Liver (tissue), 9 donors: Measurements from ENCODE around the gene JAZF1. TPM values are rescaled to one million over a fixed set of nuclear protein-coding genes. Genes with fewer than 3 reads are reported as not detected.

Source experiments
- DNase-seq: peaks from one replicate; pipeline ENCODE4 v3.0.0-alpha.2; 2017; ENCODE audit warnings: low spot score
- H3K27ac ChIP-seq, 2 donors: one replicate each; pipeline ENCODE4 v1.7.0; 2013; ENCODE audit warnings: inconsistent platforms in 2 of 2, low read length in 2 of 2, control low read depth in 1 of 2, low read depth in 1 of 2, mild to moderate bottlenecking in 1 of 2
- H3K27me3 ChIP-seq, 4 donors: one replicate each; pipeline versions ENCODE4 v1.6.1 to v1.7.0; 2013; ENCODE audit warnings: low read length in 3 of 4, inconsistent platforms in 1 of 4, mild to moderate bottlenecking in 1 of 4, moderate library complexity in 1 of 4; ENCODE audit not compliant: control insufficient read depth in 4 of 4, insufficient read depth in 4 of 4
- H3K36me3 ChIP-seq, 4 donors: one replicate each; pipeline versions ENCODE4 v1.6.1 to v1.7.0; 2013; ENCODE audit warnings: low read length in 3 of 4, mild to moderate bottlenecking in 3 of 4, low read depth in 1 of 4, moderate library complexity in 1 of 4; ENCODE audit not compliant: control insufficient read depth in 4 of 4, insufficient read depth in 3 of 4
- H3K4me1 ChIP-seq, 4 donors: one replicate each; pipeline versions ENCODE4 v1.6.1 to v1.7.0; 2013; ENCODE audit warnings: low read length in 3 of 4, mild to moderate bottlenecking in 3 of 4, moderate library complexity in 1 of 4; ENCODE audit not compliant: control insufficient read depth in 4 of 4, insufficient read depth in 4 of 4
- H3K4me3 ChIP-seq, 3 donors: one replicate each; pipeline versions ENCODE4 v1.6.1 to v1.7.0; 2013; ENCODE audit warnings: low read length in 3 of 3, control low read depth in 1 of 3, low read depth in 1 of 3, mild to moderate bottlenecking in 1 of 3
- H3K9ac ChIP-seq, 2 donors: one replicate each; pipeline ENCODE4 v1.7.0; 2013; ENCODE audit warnings: low read length in 2 of 2, mild to moderate bottlenecking in 2 of 2, moderate library complexity in 2 of 2, control low read depth in 1 of 2, low read depth in 1 of 2
- H3K9me3 ChIP-seq, 4 donors: one replicate each; pipeline versions ENCODE4 v1.6.1 to v1.7.0; 2013; ENCODE audit warnings: low read length in 3 of 4; ENCODE audit not compliant: control insufficient read depth in 4 of 4
- EGR1 ChIP-seq, 2 donors: IDR thresholded peaks; 2 replicates each; pipeline ENCODE4 v1.6.1; 2016 to 2018; ENCODE audit warnings: antibody characterized with exemption in 2 of 2, low read depth in 2 of 2
- FOXA1 ChIP-seq: IDR thresholded peaks from 2 replicates; pipeline ENCODE4 v1.6.1; 2016; ENCODE audit warnings: antibody characterized with exemption
- FOXA2 ChIP-seq: IDR thresholded peaks from 2 replicates; pipeline ENCODE4 v1.6.1; 2016; ENCODE audit warnings: antibody characterized with exemption
- GABPA ChIP-seq, 2 donors: IDR thresholded peaks in 1 of 2; conservative IDR thresholded peaks in 1 of 2; 2 replicates each; pipeline ENCODE4 v1.6.1; 2016; ENCODE audit warnings: antibody characterized with exemption in 2 of 2, mild to moderate bottlenecking in 1 of 2, moderate library complexity in 1 of 2
- HNF4A ChIP-seq, 2 donors: conservative IDR thresholded peaks; 2 replicates each; pipeline ENCODE4 v1.6.1; 2016; ENCODE audit warnings: antibody characterized with exemption in 2 of 2, mild to moderate bottlenecking in 2 of 2
- HNF4G ChIP-seq: IDR thresholded peaks from 2 replicates; pipeline ENCODE4 v1.6.1; 2016; ENCODE audit warnings: antibody characterized with exemption
- JUND ChIP-seq, 2 donors: IDR thresholded peaks; 2 replicates each; pipeline ENCODE4 v1.6.1; 2016; ENCODE audit warnings: antibody characterized with exemption in 2 of 2
- NR2F2 ChIP-seq: IDR thresholded peaks from 2 replicates; pipeline ENCODE4 v1.6.1; 2016; ENCODE audit warnings: antibody characterized with exemption
- RAD21 ChIP-seq, 2 donors: IDR thresholded peaks; 2 replicates each; pipeline ENCODE4 v1.6.1; 2016; ENCODE audit warnings: antibody characterized with exemption in 2 of 2, mild to moderate bottlenecking in 2 of 2
- RXRA ChIP-seq, 2 donors: IDR thresholded peaks; 2 replicates each; pipeline ENCODE4 v1.6.1; 2017 to 2018; ENCODE audit warnings: antibody characterized with exemption in 2 of 2, mild to moderate bottlenecking in 1 of 2
- SP1 ChIP-seq: IDR thresholded peaks from 2 replicates; pipeline ENCODE4 v1.6.1; 2018; ENCODE audit warnings: antibody characterized with exemption, mild to moderate bottlenecking
- TAF1 ChIP-seq: conservative IDR thresholded peaks from 2 replicates; pipeline ENCODE4 v1.6.1; 2016; ENCODE audit warnings: antibody characterized with exemption, mild to moderate bottlenecking
- YY1 ChIP-seq: IDR thresholded peaks from 2 replicates; pipeline ENCODE4 v1.6.1; 2016; ENCODE audit warnings: antibody characterized with exemption, mild to moderate bottlenecking
- WGBS: extraction: QIAGEN DNeasy Blood & Tissue Kit; methylation state at CpG from one replicate; pipeline ENCODE4 v1.1.7; 2013; 5-methylcytosine and 5-hydroxymethylcytosine counted together
- polyA plus RNA-seq, 2 donors: library from polyadenylated mRNA; stranded (reverse) in 1 of 2; unstranded in 1 of 2; fragments of 200-250 nt in 1 of 2; fragments of >200 nt in 1 of 2; fragmentation: Nextera tagmentation in 1 of 2; extraction: Ambion mirVana in 1 of 2; gene quantifications; one replicate each; pipeline versions ENCODE4 v1.2.1 to v1.2.3, GENCODE V29; 2013 to 2015
- total RNA-seq, 2 donors: library from RNA; depleted of rRNA; stranded (reverse); fragments of >200 nt; gene quantifications; one replicate each; pipeline ENCODE4 v1.2.3, GENCODE V29; 2014
- TF ChIP-seq, protein P1 (sequence below): fragments of 150-350 bp; IDR thresholded peaks from 2 replicates; pipeline ENCODE4 v1.5.1; 2017; ENCODE audit warnings: improper control_type of control experiment, low read depth, low read length; ENCODE audit not compliant: missing input control
- TF ChIP-seq, protein P2 (sequence below): IDR thresholded peaks from 2 replicates; pipeline ENCODE4 v1.6.1; 2016; ENCODE audit warnings: antibody characterized with exemption
- TF ChIP-seq, protein P3 (sequence below): IDR thresholded peaks from 2 replicates; pipeline ENCODE4 v1.6.1; 2016; ENCODE audit warnings: antibody characterized with exemption
- TF ChIP-seq, protein P4 (sequence below): IDR thresholded peaks from 2 replicates; pipeline ENCODE4 v1.6.1; 2016; ENCODE audit warnings: antibody characterized with exemption, mild to moderate bottlenecking
- TF ChIP-seq, protein P5 (sequence below): IDR thresholded peaks from 2 replicates; pipeline ENCODE4 v1.6.1; 2016; ENCODE audit warnings: antibody characterized with exemption
- donor health status: healthy.
- donor health status: healthy.
- donor health status: healthy.
- donor health status: healthy.
- donor health status: healthy.

JAZF1 gene
- total and polyA plus RNA-seq, 4 donors = 2.7 to 17.8 (median 4.0) TPM

DNA sequence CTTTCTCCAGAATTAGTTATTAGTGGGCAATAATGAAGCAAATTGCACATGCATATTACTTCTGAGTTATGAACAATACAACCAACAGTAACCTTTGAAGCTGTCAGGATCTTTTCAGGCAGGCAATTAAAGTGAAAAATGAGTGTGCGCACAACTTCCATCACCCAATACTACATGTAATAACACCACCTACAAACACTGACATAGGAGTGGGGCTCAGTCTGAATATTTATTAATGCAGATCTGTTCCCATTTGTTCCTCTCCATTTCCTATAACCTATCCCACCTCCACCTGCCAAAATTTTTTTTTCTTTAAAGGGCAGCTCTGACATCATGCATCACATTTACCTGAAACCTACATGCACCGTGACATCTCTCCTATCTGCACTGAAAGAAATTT, 177.2 kb downstream of the JAZF1 start:
- TF ChIP-seq HNF4G (no peak), FOXA1 (no peak), YY1 (no peak), NR2F2 (no peak), GABPA (IDR thresholded peaks at IDR 0.05 in 1 of 2, conservative IDR thresholded peaks at IDR 0.05 in 1 of 2) (no peak), FOXA2 (no peak)
- 96% methylated on average over 2 of the region's 2 CpGs for WGBS
- H3K9me3 ChIP-seq = no peaks in the 10 kb centered on the region
- H3K4me3 ChIP-seq = no peak overlapping the region
- peaks cover 0 to 8% (median 8%) of the 10 kb centered on the region in 4 donors for H3K4me1 ChIP-seq
- no peaks in the 10 kb centered on the region for H3K36me3 ChIP-seq
- no peak overlapping the region for H3K9ac ChIP-seq
- DNase-seq = no peak
- H3K27ac ChIP-seq = no peak overlapping the region
- no peaks in the 10 kb centered on the region for H3K27me3 ChIP-seq

DNA sequence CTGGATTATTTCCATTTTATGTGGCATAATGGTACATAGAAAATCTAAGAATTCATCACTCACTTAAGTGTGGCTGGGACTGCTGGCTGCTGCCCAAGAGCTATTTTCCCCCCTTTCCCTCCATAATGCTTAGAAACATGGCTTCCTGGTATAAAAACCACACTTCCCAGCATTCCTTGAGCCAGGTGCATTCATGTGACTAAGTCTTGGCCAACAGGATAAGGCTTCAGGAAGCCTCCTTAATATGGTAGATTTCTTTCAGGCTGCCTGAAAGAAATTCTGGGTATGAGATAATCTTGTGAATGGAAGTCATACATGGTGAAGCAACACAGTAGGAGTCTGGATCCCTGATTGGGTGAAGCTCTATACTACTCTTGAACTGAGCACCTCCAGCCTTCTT, 178.0 kb downstream of the JAZF1 start:
- DNase-seq = no peak
- TF ChIP-seq GABPA (IDR thresholded peaks at IDR 0.05 in 1 of 2, conservative IDR thresholded peaks at IDR 0.05 in 1 of 2) (no peak), EGR1 (IDR thresholded peaks at IDR 0.05; ENCODE audit: low read depth in 2 of 2) (no peak), NR2F2 (no peak), RAD21 (IDR thresholded peaks at IDR 0.05) (no peak), RXRA (IDR thresholded peaks at IDR 0.05) (no peak), YY1 (no peak), FOXA1 (no peak), FOXA2 (no peak), HNF4G (no peak), JUND (IDR thresholded peaks at IDR 0.05) (no peak), TAF1 (no peak), HNF4A (conservative IDR thresholded peaks at IDR 0.05) (no peak), SP1 (no peak)
- TF ChIP-seq, protein P1, sequence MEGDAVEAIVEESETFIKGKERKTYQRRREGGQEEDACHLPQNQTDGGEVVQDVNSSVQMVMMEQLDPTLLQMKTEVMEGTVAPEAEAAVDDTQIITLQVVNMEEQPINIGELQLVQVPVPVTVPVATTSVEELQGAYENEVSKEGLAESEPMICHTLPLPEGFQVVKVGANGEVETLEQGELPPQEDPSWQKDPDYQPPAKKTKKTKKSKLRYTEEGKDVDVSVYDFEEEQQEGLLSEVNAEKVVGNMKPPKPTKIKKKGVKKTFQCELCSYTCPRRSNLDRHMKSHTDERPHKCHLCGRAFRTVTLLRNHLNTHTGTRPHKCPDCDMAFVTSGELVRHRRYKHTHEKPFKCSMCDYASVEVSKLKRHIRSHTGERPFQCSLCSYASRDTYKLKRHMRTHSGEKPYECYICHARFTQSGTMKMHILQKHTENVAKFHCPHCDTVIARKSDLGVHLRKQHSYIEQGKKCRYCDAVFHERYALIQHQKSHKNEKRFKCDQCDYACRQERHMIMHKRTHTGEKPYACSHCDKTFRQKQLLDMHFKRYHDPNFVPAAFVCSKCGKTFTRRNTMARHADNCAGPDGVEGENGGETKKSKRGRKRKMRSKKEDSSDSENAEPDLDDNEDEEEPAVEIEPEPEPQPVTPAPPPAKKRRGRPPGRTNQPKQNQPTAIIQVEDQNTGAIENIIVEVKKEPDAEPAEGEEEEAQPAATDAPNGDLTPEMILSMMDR = no peak
- TF ChIP-seq, protein P2, sequence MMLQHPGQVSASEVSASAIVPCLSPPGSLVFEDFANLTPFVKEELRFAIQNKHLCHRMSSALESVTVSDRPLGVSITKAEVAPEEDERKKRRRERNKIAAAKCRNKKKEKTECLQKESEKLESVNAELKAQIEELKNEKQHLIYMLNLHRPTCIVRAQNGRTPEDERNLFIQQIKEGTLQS = no peak
- TF ChIP-seq, protein P3, sequence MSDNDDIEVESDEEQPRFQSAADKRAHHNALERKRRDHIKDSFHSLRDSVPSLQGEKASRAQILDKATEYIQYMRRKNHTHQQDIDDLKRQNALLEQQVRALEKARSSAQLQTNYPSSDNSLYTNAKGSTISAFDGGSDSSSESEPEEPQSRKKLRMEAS = no peak
- TF ChIP-seq, protein P4, sequence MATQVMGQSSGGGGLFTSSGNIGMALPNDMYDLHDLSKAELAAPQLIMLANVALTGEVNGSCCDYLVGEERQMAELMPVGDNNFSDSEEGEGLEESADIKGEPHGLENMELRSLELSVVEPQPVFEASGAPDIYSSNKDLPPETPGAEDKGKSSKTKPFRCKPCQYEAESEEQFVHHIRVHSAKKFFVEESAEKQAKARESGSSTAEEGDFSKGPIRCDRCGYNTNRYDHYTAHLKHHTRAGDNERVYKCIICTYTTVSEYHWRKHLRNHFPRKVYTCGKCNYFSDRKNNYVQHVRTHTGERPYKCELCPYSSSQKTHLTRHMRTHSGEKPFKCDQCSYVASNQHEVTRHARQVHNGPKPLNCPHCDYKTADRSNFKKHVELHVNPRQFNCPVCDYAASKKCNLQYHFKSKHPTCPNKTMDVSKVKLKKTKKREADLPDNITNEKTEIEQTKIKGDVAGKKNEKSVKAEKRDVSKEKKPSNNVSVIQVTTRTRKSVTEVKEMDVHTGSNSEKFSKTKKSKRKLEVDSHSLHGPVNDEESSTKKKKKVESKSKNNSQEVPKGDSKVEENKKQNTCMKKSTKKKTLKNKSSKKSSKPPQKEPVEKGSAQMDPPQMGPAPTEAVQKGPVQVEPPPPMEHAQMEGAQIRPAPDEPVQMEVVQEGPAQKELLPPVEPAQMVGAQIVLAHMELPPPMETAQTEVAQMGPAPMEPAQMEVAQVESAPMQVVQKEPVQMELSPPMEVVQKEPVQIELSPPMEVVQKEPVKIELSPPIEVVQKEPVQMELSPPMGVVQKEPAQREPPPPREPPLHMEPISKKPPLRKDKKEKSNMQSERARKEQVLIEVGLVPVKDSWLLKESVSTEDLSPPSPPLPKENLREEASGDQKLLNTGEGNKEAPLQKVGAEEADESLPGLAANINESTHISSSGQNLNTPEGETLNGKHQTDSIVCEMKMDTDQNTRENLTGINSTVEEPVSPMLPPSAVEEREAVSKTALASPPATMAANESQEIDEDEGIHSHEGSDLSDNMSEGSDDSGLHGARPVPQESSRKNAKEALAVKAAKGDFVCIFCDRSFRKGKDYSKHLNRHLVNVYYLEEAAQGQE = no peak
- TF ChIP-seq, protein P5, sequence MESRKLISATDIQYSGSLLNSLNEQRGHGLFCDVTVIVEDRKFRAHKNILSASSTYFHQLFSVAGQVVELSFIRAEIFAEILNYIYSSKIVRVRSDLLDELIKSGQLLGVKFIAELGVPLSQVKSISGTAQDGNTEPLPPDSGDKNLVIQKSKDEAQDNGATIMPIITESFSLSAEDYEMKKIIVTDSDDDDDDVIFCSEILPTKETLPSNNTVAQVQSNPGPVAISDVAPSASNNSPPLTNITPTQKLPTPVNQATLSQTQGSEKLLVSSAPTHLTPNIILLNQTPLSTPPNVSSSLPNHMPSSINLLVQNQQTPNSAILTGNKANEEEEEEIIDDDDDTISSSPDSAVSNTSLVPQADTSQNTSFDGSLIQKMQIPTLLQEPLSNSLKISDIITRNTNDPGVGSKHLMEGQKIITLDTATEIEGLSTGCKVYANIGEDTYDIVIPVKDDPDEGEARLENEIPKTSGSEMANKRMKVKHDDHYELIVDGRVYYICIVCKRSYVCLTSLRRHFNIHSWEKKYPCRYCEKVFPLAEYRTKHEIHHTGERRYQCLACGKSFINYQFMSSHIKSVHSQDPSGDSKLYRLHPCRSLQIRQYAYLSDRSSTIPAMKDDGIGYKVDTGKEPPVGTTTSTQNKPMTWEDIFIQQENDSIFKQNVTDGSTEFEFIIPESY = no peak
- peaks cover 0 to 8% (median 8%) of the 10 kb centered on the region in 4 donors for H3K4me1 ChIP-seq

More for the DNA sequence above, 178.0 kb downstream of the JAZF1 start:
- H3K27me3 ChIP-seq = no peaks in the 10 kb centered on the region
- no peak overlapping the region for H3K9ac ChIP-seq
- H3K27ac ChIP-seq = no peak overlapping the region
- no peaks in the 10 kb centered on the region for H3K36me3 ChIP-seq
- no peak overlapping the region for H3K4me3 ChIP-seq
- H3K9me3 ChIP-seq = no peaks in the 10 kb centered on the region
